GM12872 (cell line): ENCODE results near the gene B4GAT1.

ENCODE experiments used
- CTCF ChIP-seq: IDR thresholded peaks from 3 replicates; pipeline ENCODE4 v1.5.1; 2011; ENCODE audit warnings: low read depth, mild to moderate bottlenecking, low read length, moderate library complexity; ENCODE audit not compliant: insufficient read depth

The B4GAT1 gene

DNA sequence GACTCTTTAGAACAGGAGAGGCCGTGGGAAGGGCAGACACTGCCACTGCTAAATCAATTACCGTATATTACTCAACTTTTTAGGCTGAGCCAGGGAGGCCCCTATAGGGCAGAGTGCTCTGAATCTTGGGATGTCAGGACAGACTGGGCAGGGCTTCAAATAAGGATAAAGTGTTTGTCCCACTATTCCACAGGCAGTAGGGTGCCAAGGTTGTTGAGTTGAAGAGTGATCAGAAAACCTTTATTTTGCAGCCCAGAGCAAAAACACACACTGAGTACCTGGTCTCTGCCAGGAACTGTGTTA, 1.6 kb upstream of the B4GAT1 start:
- TF ChIP-seq CTCF, result no peak

GRCh38 chr11:66346476-66347424, 679 bp downstream of the B4GAT1 start:
- TF ChIP-seq CTCF, result no peak

DNA sequence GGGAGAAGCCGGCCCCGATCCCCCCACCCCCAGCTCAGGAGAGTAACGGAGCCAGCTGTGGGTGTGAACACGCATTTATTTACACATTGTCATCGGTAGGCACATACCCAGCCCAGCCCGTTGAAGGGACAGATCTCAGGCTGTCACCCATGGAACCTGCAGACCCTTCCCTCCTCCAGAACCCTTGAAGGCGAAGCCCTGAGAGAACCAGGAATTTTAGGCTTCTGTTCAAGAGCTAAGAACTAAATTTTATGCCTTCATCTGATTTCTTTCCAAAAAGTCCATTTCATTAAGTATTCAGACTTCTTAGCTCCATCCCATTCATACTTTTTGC, 2.1 kb downstream of the B4GAT1 start:
- no peak for TF ChIP-seq CTCF

GRCh38 chr11:66344550-66345315, 2.7 kb downstream of the B4GAT1 start, which contains the start of gene BRMS1:
TSS of gene BRMS1 (minus strand) at chr11:66345104. CDS start at chr11:66342234, 2,870 bp downstream.
- no peak for TF ChIP-seq CTCF

DNA sequence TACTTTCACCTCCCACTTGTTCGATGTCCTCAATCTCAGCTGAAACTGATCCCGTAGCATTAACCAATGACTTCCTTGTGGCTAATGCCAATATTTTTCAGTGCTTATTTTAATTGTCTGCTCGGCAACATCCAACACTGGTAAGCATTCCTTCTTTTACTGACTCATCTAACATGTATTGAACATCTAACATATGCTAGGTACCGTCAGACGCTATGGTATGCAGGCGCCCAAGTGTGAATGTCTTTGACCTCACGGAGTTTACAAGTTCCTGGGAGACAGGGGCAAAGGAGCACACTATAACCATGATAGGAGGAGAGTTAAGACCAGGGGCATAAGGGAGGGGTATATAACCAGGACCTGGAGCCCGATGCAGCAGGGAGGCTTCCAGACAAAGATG, 4.3 kb downstream of the B4GAT1 start:
- no peak for TF ChIP-seq CTCF

DNA sequence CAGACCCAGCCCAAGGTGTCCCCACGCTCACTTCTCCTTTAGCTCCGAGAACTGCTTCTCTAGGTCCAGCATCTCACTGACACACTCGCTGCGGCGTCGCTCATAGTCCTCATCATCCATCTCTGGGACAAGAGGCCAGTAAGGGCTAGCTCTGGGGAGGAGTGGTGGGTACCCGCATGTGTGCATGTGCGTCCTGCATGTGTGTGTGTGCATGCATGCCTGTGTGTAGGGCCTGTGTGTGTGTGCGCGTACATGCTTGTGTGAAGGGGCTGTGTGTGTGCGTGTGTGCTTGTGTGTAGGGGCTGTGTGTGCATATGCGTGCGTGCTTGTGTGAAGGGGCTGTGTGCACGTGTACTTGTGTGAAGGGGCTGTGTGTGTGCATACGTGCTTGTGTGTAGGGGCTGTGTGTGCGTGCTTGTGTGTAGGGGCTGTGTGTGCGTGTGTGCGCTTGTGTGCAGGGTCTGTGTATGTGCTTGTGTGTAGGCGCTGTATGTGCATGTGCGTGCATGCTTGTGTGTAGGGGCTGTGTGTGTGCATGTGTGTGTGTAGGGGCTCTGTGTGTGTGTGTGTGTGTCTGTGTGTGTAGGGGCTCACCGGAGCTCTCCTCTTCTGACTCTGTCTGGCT, 5.8 kb downstream of the B4GAT1 start:
- no peak for TF ChIP-seq CTCF
